Stimulated activated CD8-positive, alpha-beta memory T cell treated with anti-CD3 and anti-CD28 coated beads, Interleukin-4, amount 100 ng/mL, for 24 hours (primary cell): ENCODE data around the gene COL6A2.
"Not testable (repeated sequence)": the region's sequence is repeated elsewhere in the genome, so short reads cannot be mapped to it uniquely, and the experiment has no call there.

Source experiments
- DNase-seq: peaks from one replicate; pipeline ENCODE4 v3.0.0-alpha.2; 2020; ENCODE audit warnings: low read depth

Gene COL6A2

GRCh38 chr21:46061063-46061462, 36.8 kb upstream of the COL6A2 start:
- DNase-seq = no peak

- no peak for DNase-seq
Measured at GRCh38 chr21:46061518-46061917, 36.4 kb upstream of the COL6A2 start.

GRCh38 chr21:46061950-46062349, 36.0 kb upstream of the COL6A2 start:
- no peak for DNase-seq

- no peak for DNase-seq
Measured at GRCh38 chr21:46062471-46063211, 35.3 kb upstream of the COL6A2 start.

- no peak for DNase-seq
Measured at GRCh38 chr21:46063227-46063626, 34.7 kb upstream of the COL6A2 start.

GRCh38 chr21:46063734-46064680, 33.9 kb upstream of the COL6A2 start:
- DNase-seq = no peak

GRCh38 chr21:46064870-46065214, 33.1 kb upstream of the COL6A2 start:
- no peak for DNase-seq

- DNase-seq = no peak
Measured at GRCh38 chr21:46065215-46065913, 32.5 kb upstream of the COL6A2 start.

- DNase-seq = no peak
Measured at GRCh38 chr21:46065914-46066551, 31.9 kb upstream of the COL6A2 start.

- DNase-seq = no peak
Measured at GRCh38 chr21:46066591-46067331, 31.2 kb upstream of the COL6A2 start.

GRCh38 chr21:46067505-46068201, 30.3 kb upstream of the COL6A2 start:
- DNase-seq = no peak

GRCh38 chr21:46068516-46069079, 29.3 kb upstream of the COL6A2 start:
- no peak for DNase-seq

GRCh38 chr21:46069166-46069565, 28.7 kb upstream of the COL6A2 start:
- DNase-seq = no peak

- DNase-seq = no peak
Measured at GRCh38 chr21:46069719-46070279, 28.1 kb upstream of the COL6A2 start.

- no peak for DNase-seq
Measured at GRCh38 chr21:46071082-46071481, 26.8 kb upstream of the COL6A2 start.

- DNase-seq = not testable (repeated sequence)
Measured at GRCh38 chr21:46076724-46077123, 21.2 kb upstream of the COL6A2 start.

- no peak for DNase-seq
Measured at GRCh38 chr21:46077674-46078101, 20.2 kb upstream of the COL6A2 start.

- no peak for DNase-seq
Measured at GRCh38 chr21:46078322-46078977, 19.5 kb upstream of the COL6A2 start.

- no peak for DNase-seq
Measured at GRCh38 chr21:46078978-46079351, 18.9 kb upstream of the COL6A2 start.
